DMS114 treated with DMSO at 0.1 percent for 48 hours (cell line): Measurements from ENCODE around the gene IL37.
A peak's percentile ranks its signal among the peaks of the same experiment; 100 is the strongest.

Experiments used
- DNase-seq: peaks from one replicate; lab custom pipeline; 2025; ENCODE audit not compliant: unreplicated experiment; lab: John Stamatoyannopoulos, UW

IL37 gene

DNA sequence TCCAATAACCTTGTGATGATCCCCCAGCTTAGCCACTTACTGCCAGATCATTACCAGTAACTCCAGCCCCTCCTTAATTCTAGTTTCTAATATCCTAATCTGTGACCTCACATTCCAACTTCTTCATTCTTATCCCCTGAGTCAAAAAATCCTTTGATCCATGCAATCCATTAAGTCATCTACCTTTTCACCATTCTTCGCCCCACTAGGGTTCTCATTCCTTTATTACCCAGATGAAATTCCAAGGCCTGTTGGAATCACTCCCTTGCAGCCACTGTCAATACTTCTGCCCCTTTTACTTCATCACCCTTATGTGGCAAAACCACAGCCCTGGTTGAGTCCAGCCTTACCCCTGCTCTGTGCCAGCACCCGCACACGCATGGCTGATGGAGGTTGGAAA lies 46.5 kb downstream of the IL37 start:
- no peak for DNase-seq

DNA sequence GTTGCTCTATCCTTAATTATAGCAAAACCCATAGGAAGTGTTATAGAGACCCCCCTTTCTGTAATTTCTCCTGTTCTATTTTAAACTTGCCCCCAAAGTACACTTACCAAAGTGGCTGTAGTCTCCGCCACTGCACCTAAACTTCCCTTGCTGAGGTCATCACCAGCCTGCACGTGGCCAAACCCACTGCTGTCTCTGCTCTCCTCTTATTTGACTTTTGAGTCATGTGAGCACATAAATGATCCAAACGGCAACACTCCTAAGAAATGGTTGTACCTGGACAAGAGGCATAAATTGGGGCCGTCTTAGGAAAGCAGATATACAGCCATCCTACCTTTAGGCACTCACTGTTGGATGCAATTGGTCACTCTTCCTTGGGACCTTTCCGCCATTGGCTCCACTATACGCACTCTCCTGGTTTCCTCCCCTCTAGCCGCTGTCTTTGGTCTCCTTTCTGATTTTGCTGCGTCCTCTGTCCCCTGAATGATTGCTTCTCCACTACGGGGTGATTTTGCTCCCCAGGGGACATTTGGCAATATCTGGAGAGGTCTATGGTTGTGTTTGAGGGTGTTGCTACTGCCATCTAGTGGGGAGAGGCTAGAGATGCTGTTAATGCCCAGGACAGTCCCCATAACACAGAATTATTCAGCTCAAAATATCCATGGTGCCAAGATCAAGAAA lies 47.6 kb downstream of the IL37 start:
- peak; percentile 25 for DNase-seq

DNA sequence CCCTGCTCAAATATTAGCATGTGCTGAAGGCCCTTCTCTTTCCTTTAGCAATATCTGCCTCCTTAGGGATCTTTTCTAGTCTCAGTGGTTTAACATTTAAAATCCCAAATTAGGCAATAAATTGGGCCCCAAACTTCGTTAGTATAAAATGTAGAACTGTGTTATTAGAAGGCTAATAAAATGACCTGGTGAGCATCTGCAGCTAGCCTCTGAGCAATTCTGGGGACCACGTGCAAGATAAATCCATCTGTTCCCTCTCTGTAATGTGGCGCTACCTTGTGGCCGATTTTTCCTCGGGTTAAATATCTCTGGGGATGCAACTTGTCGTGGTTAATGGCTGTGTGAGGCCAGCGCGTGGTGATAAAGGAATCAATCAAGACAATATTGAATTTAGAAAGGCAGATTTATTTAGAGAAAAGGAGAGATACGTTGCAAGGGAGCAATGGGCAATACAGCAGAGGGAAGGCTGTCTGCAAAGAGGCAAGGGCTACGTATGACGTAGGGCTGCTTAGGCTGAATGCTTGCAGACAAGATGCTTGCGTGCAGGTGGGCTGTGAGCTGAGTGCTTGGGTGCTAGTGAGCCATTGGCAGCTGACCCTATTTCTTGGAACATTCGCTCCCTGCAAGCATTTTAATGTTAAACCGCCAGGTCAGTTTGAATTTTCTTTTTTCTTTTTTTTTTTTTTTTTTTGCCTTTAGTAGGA lies 48.3 kb downstream of the IL37 start:
- no peak for DNase-seq

DNA sequence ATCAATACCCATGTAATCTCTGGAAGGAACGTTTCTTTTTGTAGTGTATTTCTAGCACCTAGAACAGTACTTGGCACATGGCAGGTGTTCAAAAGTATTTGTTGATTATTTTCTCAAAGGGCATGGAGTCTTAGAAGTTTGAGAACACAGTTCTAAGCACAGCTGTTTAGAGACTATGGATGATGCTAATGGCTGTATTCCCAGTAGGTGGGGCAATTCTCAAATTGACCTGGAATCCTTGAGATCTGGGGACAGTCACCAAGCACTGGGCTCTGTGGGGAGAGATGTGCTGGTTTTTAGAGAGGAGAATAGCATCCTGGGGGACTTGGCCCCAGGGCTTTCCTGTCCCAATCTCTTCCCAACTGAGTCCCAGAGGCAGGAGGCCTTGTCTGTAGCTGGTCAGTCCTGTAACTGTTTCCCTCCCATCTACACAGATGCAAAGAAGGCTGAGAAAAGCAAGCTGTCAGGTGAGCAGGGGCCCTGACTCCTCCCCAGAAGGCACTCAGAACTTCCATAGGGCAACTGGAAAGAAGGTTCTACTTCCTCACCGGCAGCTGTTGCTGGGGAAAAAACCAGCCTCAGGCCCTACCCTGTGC lies 49.4 kb downstream of the IL37 start:
- DNase-seq = no peak

DNA sequence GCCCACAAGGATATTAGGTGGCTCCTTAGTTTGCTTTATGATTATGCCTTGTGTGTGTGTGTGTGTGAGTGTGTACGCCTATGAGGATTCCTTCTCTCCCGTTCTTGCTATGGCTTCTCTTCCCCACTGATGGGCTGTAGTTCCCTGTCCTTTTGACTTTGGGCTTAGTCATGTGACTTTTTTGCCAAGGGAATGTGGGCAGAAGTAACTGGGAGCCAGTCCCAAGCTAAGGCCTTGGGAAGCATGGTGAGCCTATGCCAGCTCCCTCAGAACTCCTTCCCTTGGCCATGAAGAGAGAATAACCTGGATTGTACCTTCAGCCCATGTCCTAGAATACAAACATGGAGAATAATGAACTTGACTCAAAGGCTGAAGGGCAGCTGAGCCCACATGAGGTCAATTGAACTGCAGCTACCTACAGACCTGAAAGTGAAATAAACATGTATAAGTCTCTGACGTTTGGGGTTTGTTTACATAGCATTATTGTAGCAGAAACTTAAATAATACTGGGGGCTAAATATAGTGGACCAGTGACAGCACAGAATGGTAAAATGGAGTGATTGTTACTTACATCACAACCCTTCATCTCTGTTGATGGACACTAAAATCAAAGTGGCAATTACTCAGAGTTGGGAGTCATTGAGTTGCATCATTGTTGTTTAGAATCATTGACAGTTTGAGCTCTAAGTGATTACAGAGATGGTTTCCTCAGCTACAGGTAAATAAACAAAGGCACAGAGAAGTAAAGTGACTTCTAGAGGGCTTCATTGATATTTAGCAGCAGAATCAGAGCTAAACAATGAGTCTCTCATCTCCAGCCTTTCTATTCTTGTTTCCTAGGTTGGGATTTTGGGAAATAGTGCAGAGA lies 51.6 kb downstream of the IL37 start:
- no peak for DNase-seq

DNA sequence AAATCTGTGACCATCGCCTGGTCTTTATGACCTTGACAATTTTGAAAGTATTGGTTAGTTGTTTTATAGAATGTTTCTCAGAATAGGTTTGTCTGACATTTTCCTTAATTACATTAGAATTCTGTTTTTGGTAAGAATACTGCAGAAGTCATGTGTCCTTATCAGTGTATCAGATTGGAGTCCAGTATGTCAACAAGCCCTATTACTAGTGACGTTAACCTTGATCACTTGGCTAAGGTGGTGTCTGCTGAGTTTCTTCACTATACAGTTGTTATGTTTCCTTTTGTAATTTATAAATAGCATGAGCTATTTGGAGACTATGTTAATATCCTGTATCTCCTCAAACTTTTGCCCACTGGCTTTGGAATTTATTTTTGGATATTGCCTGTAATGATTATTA lies 56.1 kb downstream of the IL37 start:
- DNase-seq = no peak
